ENCODE results near the gene GABARAP.

Gene GABARAP

GRCh38 chr17:7221278-7222092, 20.8 kb downstream of the GABARAP start:
- no peak for DNase-seq (ENCODE audit: low spot score)

GRCh38 chr17:7220593-7221277, 21.5 kb downstream of the GABARAP start:
- DNase-seq (ENCODE audit: low spot score): peak; percentile 67

GRCh38 chr17:7219812-7220592, 22.2 kb downstream of the GABARAP start, which contains the start of the genes ACADVL and DLG4:
Gene ACADVL, plus strand, starts transcription at chr17:7219938. Its CDS starts 47 bp downstream, at chr17:7219985.
Gene DLG4, minus strand, starts transcription at chr17:7219836.
- peak; percentile 81 for DNase-seq (ENCODE audit: low spot score)

- no peak for DNase-seq (ENCODE audit: low spot score)
Observed at GRCh38 chr17:7219229-7219811, 22.9 kb downstream of the GABARAP start.

GRCh38 chr17:7218758-7219157, 23.5 kb downstream of the GABARAP start:
- no peak for DNase-seq (ENCODE audit: low spot score)

- DNase-seq (ENCODE audit: low spot score): no peak
Observed at GRCh38 chr17:7218166-7218565, 24.1 kb downstream of the GABARAP start.

GRCh38 chr17:7217113-7217987, 24.9 kb downstream of the GABARAP start:
- no peak for DNase-seq (ENCODE audit: low spot score)

GRCh38 chr17:7216242-7217112, 25.8 kb downstream of the GABARAP start:
- no peak for DNase-seq (ENCODE audit: low spot score)

GRCh38 chr17:7215652-7216180, 26.5 kb downstream of the GABARAP start:
- no peak for DNase-seq (ENCODE audit: low spot score)

GRCh38 chr17:7215136-7215638, 27.1 kb downstream of the GABARAP start:
- DNase-seq (ENCODE audit: low spot score): no peak

GRCh38 chr17:7214300-7215135, 27.7 kb downstream of the GABARAP start:
- DNase-seq (ENCODE audit: low spot score): peak; percentile 100

GRCh38 chr17:7213895-7214299, 28.4 kb downstream of the GABARAP start:
- peak; percentile 87 for DNase-seq (ENCODE audit: low spot score)

- no peak for DNase-seq (ENCODE audit: low spot score)
Observed at GRCh38 chr17:7211491-7212273, 30.6 kb downstream of the GABARAP start.

- DNase-seq (ENCODE audit: low spot score): no peak
Observed at GRCh38 chr17:7208754-7209460, 33.3 kb downstream of the GABARAP start.

- DNase-seq (ENCODE audit: low spot score): no peak
Observed at GRCh38 chr17:7208027-7208571, 34.1 kb downstream of the GABARAP start.

- no peak for DNase-seq (ENCODE audit: low spot score)
Observed at GRCh38 chr17:7207120-7208001, 34.9 kb downstream of the GABARAP start.
